GM13976 (cell line): ENCODE measurements around the gene CYP11A1.

ENCODE experiments used
- DNase-seq: peaks from one replicate; pipeline ENCODE4 v3.0.0; 2012; ENCODE audit warnings: low spot score
- CTCF ChIP-seq: IDR thresholded peaks from 2 replicates; pipeline ENCODE4 v1.5.1; 2012; ENCODE audit warnings: borderline replicate concordance, mild to moderate bottlenecking; ENCODE audit not compliant: insufficient read depth; ENCODE audit errors: extremely low read depth, missing control alignments, control extremely low read depth
- in situ Hi-C: fragments of 300-500 bp; cut with MboI; formaldehyde crosslinking; loops from one replicate; pipeline ENCODE4 v1.12.0; 2022; ENCODE audit warnings: low sequenced_read_pairs, mixed read lengths, inconsistent platforms; ENCODE audit not compliant: unreplicated experiment

The CYP11A1 gene

GRCh38 chr15:74302821-74303359 is 64.6 kb downstream of the CYP11A1 start:
- in situ Hi-C loops, result no loop called here
- peak; percentile 61 for TF ChIP-seq CTCF
- DNase-seq, result peak; percentile 85

GRCh38 chr15:74301583-74302361 is 65.7 kb downstream of the CYP11A1 start:
- TF ChIP-seq CTCF, result no peak
- DNase-seq, result no peak
- in situ Hi-C loops, result no loop called here

- in situ Hi-C loops, result no loop called here
- DNase-seq, result no peak
- TF ChIP-seq CTCF, result no peak
Measured at GRCh38 chr15:74300057-74300795, 67.2 kb downstream of the CYP11A1 start.

GRCh38 chr15:74297887-74298286 is 69.6 kb downstream of the CYP11A1 start:
- in situ Hi-C loops, result no loop called here
- TF ChIP-seq CTCF, result no peak
- no peak for DNase-seq

- TF ChIP-seq CTCF, result no peak
- DNase-seq, result no peak
- in situ Hi-C loops, result no loop called here
Measured at GRCh38 chr15:74295800-74296199, 71.6 kb downstream of the CYP11A1 start.

GRCh38 chr15:74294010-74294409 is 73.4 kb downstream of the CYP11A1 start:
- TF ChIP-seq CTCF, result no peak
- no peak for DNase-seq
- in situ Hi-C loops, result no loop called here
